22Rv1 (cell line): Measurements from ENCODE around the gene SPRR4.

Source experiments
- H3K27ac ChIP-seq: fragments of 450-650 bp; 2 replicates; pipeline ENCODE4 v1.5.1; 2017
- ZFX ChIP-seq: fragments of 450-650 bp; IDR thresholded peaks from 2 replicates; pipeline ENCODE4 v1.6.1; 2017; ENCODE audit warnings: antibody characterized with exemption, borderline replicate concordance
- TF ChIP-seq, protein P1 (sequence below): fragments of 450-650 bp; IDR thresholded peaks from 2 replicates; pipeline ENCODE4 v1.5.1; 2017; ENCODE audit warnings: mild to moderate bottlenecking

Gene SPRR4

DNA sequence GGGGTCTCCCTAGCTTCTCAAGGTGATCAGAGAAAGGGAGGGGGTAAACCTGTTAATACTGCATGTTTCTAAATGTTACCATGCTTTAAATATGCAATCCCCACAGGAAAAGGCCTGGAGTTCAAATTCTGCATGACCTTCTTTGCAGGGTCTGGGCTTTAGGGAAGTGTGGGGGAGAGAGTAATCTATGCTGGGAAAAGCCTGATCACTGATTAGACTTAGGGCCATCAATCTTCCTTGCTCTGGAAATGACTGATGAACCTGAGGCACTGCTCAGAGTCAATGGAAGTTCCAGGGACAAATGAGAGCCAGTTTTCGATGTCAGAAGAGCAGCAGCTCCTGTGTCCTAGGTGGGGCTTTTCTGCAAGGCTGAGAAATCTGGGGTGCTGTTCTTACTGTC is 10.2 kb downstream of the SPRR4 start:
- no peak overlapping the region for H3K27ac ChIP-seq
- TF ChIP-seq, protein P1, sequence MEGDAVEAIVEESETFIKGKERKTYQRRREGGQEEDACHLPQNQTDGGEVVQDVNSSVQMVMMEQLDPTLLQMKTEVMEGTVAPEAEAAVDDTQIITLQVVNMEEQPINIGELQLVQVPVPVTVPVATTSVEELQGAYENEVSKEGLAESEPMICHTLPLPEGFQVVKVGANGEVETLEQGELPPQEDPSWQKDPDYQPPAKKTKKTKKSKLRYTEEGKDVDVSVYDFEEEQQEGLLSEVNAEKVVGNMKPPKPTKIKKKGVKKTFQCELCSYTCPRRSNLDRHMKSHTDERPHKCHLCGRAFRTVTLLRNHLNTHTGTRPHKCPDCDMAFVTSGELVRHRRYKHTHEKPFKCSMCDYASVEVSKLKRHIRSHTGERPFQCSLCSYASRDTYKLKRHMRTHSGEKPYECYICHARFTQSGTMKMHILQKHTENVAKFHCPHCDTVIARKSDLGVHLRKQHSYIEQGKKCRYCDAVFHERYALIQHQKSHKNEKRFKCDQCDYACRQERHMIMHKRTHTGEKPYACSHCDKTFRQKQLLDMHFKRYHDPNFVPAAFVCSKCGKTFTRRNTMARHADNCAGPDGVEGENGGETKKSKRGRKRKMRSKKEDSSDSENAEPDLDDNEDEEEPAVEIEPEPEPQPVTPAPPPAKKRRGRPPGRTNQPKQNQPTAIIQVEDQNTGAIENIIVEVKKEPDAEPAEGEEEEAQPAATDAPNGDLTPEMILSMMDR, result no peak
- TF ChIP-seq ZFX, result no peak

DNA sequence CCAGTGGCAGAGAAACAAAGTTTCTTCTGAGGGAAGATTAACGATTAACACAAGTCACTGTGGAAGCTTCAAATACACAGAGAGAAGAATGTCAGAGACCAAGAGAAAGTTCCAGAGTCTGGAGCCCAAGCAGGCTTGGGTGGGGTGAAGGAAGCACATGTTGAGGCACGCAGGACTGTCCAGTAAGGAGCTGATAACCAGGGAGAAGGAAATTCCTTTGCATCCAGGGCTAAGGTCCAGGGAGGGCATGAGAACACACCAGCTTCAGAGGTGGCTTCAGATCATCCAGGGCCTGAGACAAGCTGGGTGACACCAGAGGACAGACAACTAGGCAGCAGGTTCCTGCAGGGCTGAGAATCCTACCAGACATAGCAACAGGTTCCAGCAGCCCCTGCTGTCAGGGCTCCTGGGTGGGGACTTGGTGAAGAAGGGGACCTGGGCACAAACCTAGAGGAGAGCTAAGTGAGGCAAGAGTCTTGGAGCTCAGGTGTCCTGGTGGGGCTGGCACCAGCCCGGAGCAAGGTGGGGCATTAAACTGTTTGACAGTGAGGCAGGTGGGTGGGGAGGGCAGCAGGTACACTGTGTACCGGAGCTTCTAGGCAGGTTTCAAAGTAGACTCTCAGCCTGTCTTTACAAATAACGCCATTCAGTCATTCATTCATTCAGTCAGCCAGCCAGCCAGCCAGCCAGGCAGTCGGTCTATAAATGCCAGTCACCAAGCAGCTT is 10.9 kb downstream of the SPRR4 start:
- no peak overlapping the region for H3K27ac ChIP-seq
- TF ChIP-seq ZFX, result no peak
- TF ChIP-seq, protein P1, result no peak

DNA sequence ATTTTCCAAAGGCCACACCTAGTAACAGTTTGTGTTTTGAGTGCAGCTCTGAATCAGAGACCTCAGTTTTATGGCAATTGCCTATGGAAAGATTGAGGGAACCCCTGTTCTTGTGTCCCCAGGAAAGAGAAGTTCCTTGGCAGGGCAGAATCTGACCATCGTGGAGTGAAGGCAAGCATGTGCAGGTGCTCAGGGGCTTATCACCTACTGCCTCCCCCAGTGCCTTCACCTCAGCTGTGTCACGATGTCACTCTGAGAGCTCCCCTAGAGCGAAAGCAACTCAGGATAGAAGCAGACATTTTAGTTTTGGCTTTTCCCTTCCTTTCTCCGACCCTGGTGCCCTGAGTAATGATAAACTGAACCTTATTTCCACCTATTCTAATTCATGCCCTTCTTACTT is 11.6 kb downstream of the SPRR4 start:
- TF ChIP-seq, protein P1, result no peak
- no peak for TF ChIP-seq ZFX
- H3K27ac ChIP-seq, result no peak overlapping the region

DNA sequence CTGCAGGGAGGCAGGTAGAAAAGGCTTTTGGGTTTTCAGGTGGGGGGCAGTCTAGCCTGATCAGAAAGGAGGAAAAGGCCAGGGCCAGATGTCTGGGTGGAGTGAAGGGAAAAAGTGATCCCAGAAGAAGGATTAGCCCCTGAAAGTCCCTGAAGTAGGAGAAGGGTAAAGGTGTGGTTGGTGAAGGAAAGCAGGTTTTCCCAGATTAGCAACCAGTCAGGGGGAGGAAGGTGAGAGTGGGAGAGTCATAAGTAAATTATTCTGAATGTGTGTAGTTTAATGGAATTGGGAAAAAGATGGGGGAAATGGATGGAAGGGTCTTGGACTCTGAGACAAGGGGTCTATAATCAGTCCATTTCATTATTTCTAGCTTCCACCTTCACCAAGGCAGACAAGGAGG is 12.8 kb downstream of the SPRR4 start:
- no peak overlapping the region for H3K27ac ChIP-seq
- TF ChIP-seq, protein P1, result no peak
- no peak for TF ChIP-seq ZFX

DNA sequence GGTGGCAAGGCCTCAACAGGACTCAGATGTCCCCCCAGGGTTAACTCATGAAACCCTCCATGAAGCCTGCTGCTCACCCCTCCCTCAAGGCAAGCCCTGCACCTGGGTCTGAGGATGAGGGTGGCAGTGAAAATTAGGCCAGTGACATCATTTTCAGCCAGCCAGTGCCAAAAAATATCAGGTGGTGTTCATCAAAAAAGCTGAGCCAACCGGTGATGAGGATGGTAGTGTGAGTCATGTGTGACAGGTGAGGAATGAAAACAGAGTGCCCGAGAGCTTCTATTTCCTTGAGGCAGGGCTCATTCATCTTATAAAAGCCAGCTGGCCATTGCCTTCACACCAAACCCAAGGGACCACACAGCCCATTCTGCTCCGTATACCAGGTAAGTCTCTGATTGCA is 13.3 kb downstream of the SPRR4 start, which contains the start of gene SPRR1A:
Gene SPRR1A (plus strand): TSS at position 339 of the 400 bp plus-strand sequence. CDS start 1,150 bp downstream, outside the sequence.
- H3K27ac ChIP-seq, result no peak within 1 kb of the TSS
- no peak for TF ChIP-seq ZFX
- TF ChIP-seq, protein P1, result no peak

DNA sequence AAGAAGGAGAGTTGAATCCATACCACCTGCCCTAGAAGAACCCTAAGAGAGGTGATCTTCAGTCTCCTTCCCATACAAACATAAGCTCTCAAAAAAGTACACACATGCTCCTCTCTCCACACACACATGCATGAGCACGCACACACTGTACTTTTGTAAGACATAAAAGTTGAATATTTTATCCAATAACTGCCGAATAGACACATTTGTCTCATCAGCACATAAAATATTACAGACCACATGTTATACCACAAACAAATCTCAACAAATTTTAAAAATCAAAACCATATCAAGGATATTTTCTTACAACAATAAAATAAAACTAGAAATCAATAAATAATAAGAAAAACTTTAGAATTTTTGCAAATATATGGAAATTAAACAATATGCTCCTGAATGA is 16.1 kb downstream of the SPRR4 start:
- H3K27ac ChIP-seq, result no peak overlapping the region
- no peak for TF ChIP-seq ZFX
- TF ChIP-seq, protein P1, result no peak

DNA sequence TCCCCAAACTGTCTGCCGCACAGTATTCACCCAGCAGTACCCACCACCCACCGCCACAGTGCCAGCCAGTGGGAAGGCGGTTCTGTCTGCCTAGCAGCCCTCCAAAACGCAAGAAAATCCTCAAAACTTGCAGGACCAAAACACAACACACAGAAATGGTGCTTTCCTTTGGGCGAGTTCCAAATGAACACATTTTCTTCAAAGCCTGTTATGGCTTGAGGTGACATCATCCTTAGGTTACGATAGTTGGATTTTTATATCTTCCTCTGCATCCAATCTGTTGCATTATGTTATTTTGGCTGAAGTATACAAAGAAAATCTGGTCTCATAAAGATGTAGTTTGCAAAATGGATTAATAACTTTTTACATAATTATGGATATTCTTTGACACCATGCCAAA is 22.7 kb downstream of the SPRR4 start:
- no peak overlapping the region for H3K27ac ChIP-seq
- no peak for TF ChIP-seq ZFX
- TF ChIP-seq, protein P1, result no peak
